H9 (cell line): ENCODE measurements around the gene GPR62. TPM values are rescaled to one million over a fixed set of nuclear protein-coding genes. Genes with fewer than 3 reads are reported as not detected.

ENCODE experiments used
- DNase-seq: peaks from one replicate; pipeline ENCODE4 v3.0.0-alpha.2; 2017
- H2AFZ ChIP-seq: one replicate; pipeline ENCODE4 v1.6.1; 2013; ENCODE audit warnings: mild to moderate bottlenecking, low read length, control low read depth, moderate library complexity
- H2AK5ac ChIP-seq: 2 replicates; pipeline ENCODE4 v1.6.1; 2013; ENCODE audit warnings: low read length, control low read depth, mixed read lengths; ENCODE audit not compliant: insufficient read length
- H2BK120ac ChIP-seq: one replicate; pipeline ENCODE4 v1.6.1; 2013; ENCODE audit warnings: low read depth, mild to moderate bottlenecking, low read length, control low read depth, inconsistent platforms; ENCODE audit not compliant: poor library complexity, severe bottlenecking
- H2BK12ac ChIP-seq: 2 replicates; pipeline ENCODE4 v1.6.1; 2013; ENCODE audit warnings: low read length, control low read depth, mixed read lengths, low read depth; ENCODE audit not compliant: insufficient read length
- H2BK15ac ChIP-seq: 2 replicates; pipeline ENCODE4 v1.6.1; 2013; ENCODE audit warnings: low read depth, low read length, control low read depth
- H2BK20ac ChIP-seq: one replicate; pipeline ENCODE4 v1.6.1; 2013; ENCODE audit warnings: low read depth, mild to moderate bottlenecking, low read length, control low read depth, inconsistent platforms; ENCODE audit not compliant: poor library complexity, severe bottlenecking
- H2BK5ac ChIP-seq: 2 replicates; pipeline ENCODE4 v1.6.1; 2013; ENCODE audit warnings: low read length, control low read depth, mixed read lengths; ENCODE audit not compliant: insufficient read length
- H3K14ac ChIP-seq: 2 replicates; pipeline ENCODE4 v1.6.1; 2013; ENCODE audit warnings: low read length, control low read depth; ENCODE audit not compliant: insufficient read depth
- H3K18ac ChIP-seq: 2 replicates; pipeline ENCODE4 v1.6.1; 2013; ENCODE audit warnings: low read depth, mild to moderate bottlenecking, mixed read lengths, low read length, control low read depth; ENCODE audit not compliant: insufficient read length
- H3K23ac ChIP-seq: 2 replicates; pipeline ENCODE4 v1.6.1; 2013; ENCODE audit warnings: low read length, control low read depth, mixed read lengths, low read depth; ENCODE audit not compliant: insufficient read length
- H3K23me2 ChIP-seq: 2 replicates; pipeline ENCODE4 v1.6.1; 2013; ENCODE audit warnings: low read depth, mild to moderate bottlenecking, mixed read lengths, low read length, control low read depth; ENCODE audit not compliant: insufficient read length, poor library complexity, severe bottlenecking
- H3K27ac ChIP-seq: 2 replicates; pipeline ENCODE4 v1.5.1; 2013; ENCODE audit warnings: low read length, control low read depth, mixed read lengths, low read depth; ENCODE audit not compliant: insufficient read length
- H3K27me3 ChIP-seq: 2 replicates; pipeline ENCODE4 v1.6.1; 2013; ENCODE audit warnings: low read length, control low read depth, inconsistent platforms; ENCODE audit not compliant: insufficient read depth
- H3K4ac ChIP-seq: 2 replicates; pipeline ENCODE4 v1.6.1; 2013; ENCODE audit warnings: low read depth, mild to moderate bottlenecking, control low read depth, inconsistent platforms, low read length, moderate library complexity
- H3K4me1 ChIP-seq: 2 replicates; pipeline ENCODE4 v1.6.1; 2013; ENCODE audit warnings: low read length, control low read depth, inconsistent platforms; ENCODE audit not compliant: insufficient read depth
- H3K4me2 ChIP-seq: 2 replicates; pipeline ENCODE4 v1.6.1; 2013; ENCODE audit warnings: low read length, control low read depth, mixed read lengths; ENCODE audit not compliant: insufficient read length, insufficient read depth
- H3K56ac ChIP-seq: 2 replicates; pipeline ENCODE4 v1.6.1; 2013; ENCODE audit warnings: low read depth, mild to moderate bottlenecking, mixed read lengths, low read length, control low read depth; ENCODE audit not compliant: insufficient read length
- H3K79me1 ChIP-seq: 2 replicates; pipeline ENCODE4 v1.6.1; 2013; ENCODE audit warnings: low read depth, mild to moderate bottlenecking, moderate library complexity, low read length, control low read depth, inconsistent platforms; ENCODE audit not compliant: insufficient read depth, poor library complexity, severe bottlenecking
- H3K79me2 ChIP-seq: 2 replicates; pipeline ENCODE4 v1.6.1; 2013; ENCODE audit warnings: low read length, control low read depth, inconsistent platforms; ENCODE audit not compliant: insufficient read depth
- H3K9ac ChIP-seq: 2 replicates; pipeline ENCODE4 v1.6.1; 2013; ENCODE audit warnings: low read length, control low read depth, mixed read lengths; ENCODE audit not compliant: insufficient read length; ENCODE audit errors: extremely low read depth
- H3K9me3 ChIP-seq: one replicate; pipeline ENCODE4 v1.6.1; 2013; ENCODE audit warnings: low read depth, low read length, inconsistent platforms; ENCODE audit not compliant: control insufficient read depth
- H3T11ph ChIP-seq: one replicate; pipeline ENCODE4 v1.6.1; 2013; ENCODE audit warnings: mild to moderate bottlenecking, low read length, control low read depth, inconsistent platforms
- H4K20me1 ChIP-seq: one replicate; pipeline ENCODE4 v1.6.1; 2013; ENCODE audit not compliant: control insufficient read depth, insufficient read length, insufficient read depth
- H4K5ac ChIP-seq: 2 replicates; pipeline ENCODE4 v1.6.1; 2013; ENCODE audit warnings: low read depth, mild to moderate bottlenecking, mixed read lengths, low read length, control low read depth; ENCODE audit not compliant: insufficient read length
- H4K8ac ChIP-seq: replicated peaks from 2 replicates; pipeline ENCODE4 v1.6.1; 2013; ENCODE audit warnings: low read length, control low read depth, mixed read lengths, low read depth; ENCODE audit not compliant: insufficient read length
- H4K91ac ChIP-seq: 2 replicates; pipeline ENCODE4 v1.6.1; 2013; ENCODE audit warnings: low read depth, mild to moderate bottlenecking, moderate library complexity, mixed read lengths, low read length, control low read depth; ENCODE audit not compliant: insufficient read length
- H3K27ac Mint-ChIP-seq, 3 experiments: 2 replicates in 2 of 3; 3 replicates in 1 of 3; pipeline ENCODE4 v1.8.0; 2020 to 2021; ENCODE audit warnings: mixed read lengths in 3 of 3, mild to moderate bottlenecking in 1 of 3, moderate library complexity in 1 of 3
- H3K27me3 Mint-ChIP-seq: 2 replicates; pipeline ENCODE4 v1.8.0; 2021; ENCODE audit warnings: low read depth, mild to moderate bottlenecking, moderate library complexity, mixed read lengths
- H3K36me3 Mint-ChIP-seq, 3 experiments: 2 replicates in 2 of 3; 3 replicates in 1 of 3; pipeline ENCODE4 v1.8.0; 2020 to 2021; ENCODE audit warnings: low read depth in 3 of 3, mixed read lengths in 3 of 3; ENCODE audit not compliant: insufficient read depth in 1 of 3
- H3K4me1 Mint-ChIP-seq, 2 experiments: 2 replicates each; pipeline ENCODE4 v1.8.0; 2020; ENCODE audit warnings: mixed read lengths in 2 of 2
- H3K4me3 Mint-ChIP-seq, 2 experiments: 2 replicates in 1 of 2; 3 replicates in 1 of 2; pipeline ENCODE4 v1.8.0; 2020 to 2021; ENCODE audit warnings: mild to moderate bottlenecking in 2 of 2, mixed read lengths in 2 of 2, moderate library complexity in 1 of 2
- H3K9me3 Mint-ChIP-seq, 2 experiments: 2 replicates in 1 of 2; 3 replicates in 1 of 2; pipeline ENCODE4 v1.8.0; 2020; ENCODE audit warnings: mild to moderate bottlenecking in 2 of 2, mixed read lengths in 2 of 2, moderate library complexity in 1 of 2
- WGBS: extraction: QIAGEN DNeasy Blood & Tissue Kit; methylation state at CpG from one replicate; pipeline ENCODE4 v1.1.7; 2013; ENCODE audit warnings: missing lambda C conversion rate, low lambda C conversion rate, mixed read lengths; ENCODE audit not compliant: insufficient read length; ENCODE audit errors: extremely low coverage; 5-methylcytosine and 5-hydroxymethylcytosine counted together
- total RNA-seq: library from RNA; stranded (reverse); gene quantifications from 2 replicates; pipeline ENCODE4 v1.2.1, GENCODE V29; 2021
- TF ChIP-seq, protein P1 (sequence below): fragments of 200-600 bp; sonication (generic); conservative IDR thresholded peaks from 3 replicates; pipeline ENCODE4 v1.8.0; 2021; ENCODE audit warnings: antibody characterized with exemption, mild to moderate bottlenecking

GPR62 gene
- total RNA-seq, 1 experiment from 2014 or later, result 0.13 TPM

DNA sequence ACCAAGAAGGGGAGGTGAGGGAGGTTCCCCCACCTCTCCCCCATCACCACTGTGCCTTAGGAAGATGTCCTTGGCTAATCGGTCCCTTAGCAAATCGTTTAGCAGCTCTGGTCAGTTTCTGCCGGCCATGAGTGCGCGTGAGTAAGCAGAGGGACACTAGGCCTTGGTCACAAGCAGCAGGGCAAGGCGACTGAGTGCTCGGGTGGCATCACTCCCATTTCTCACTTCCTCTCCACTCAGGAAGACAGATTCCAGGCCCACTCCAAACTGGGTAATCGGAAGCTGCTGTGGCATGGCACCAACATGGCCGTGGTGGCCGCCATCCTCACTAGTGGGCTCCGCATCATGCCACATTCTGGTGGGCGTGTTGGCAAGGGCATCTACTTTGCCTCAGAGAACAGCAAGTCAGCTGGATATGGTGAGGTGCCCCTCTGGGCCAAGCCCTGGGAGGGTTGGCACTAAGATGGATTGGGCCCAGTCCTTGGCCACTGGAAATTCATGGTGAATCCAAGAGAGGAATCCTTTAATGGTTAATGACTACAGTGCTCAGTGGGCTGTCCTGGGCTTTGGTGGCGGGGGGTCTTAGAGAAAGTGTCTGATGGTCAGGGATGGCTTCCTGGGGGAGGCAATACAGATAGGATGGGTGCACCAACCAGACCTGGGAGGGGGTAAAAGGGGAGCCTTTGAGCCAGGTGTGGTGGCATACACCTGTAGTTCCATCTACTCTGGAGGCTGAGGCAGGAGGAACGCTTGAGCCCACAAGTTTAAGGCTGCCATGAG, 9.1 kb upstream of the GPR62 start:
- Histone ChIP-seq H3K23ac (no peak overlapping the region), H3K9ac (no peak overlapping the region), H3K27ac (no peak overlapping the region), H2BK20ac (no peak overlapping the region), H3K18ac (no peak overlapping the region), H3K14ac (no peak overlapping the region), H2AFZ (no peak overlapping the region), H3K4me2 (no peak overlapping the region), H4K8ac (no peak overlapping the region), H4K20me1 (peaks cover 6% of the 10 kb centered on the region), H2BK5ac (no peak overlapping the region), H2BK15ac (no peak overlapping the region), H2AK5ac (no peak overlapping the region), H4K5ac (no peak overlapping the region), H3K79me2 (peaks cover 1% of the 10 kb centered on the region; the same call in 1 of the 2 replicates), H3K4ac (no peak overlapping the region), H3K79me1 (peaks cover 3% of the 10 kb centered on the region), H3K27me3 (no peaks in the 10 kb centered on the region), H3K56ac (no peak overlapping the region), H3T11ph (no peak overlapping the region), H4K91ac (no peak overlapping the region), H2BK12ac (no peak overlapping the region), H2BK120ac (no peak overlapping the region), H3K4me1 (no peaks in the 10 kb centered on the region), H3K9me3 (no peaks in the 10 kb centered on the region), H3K23me2 (peaks cover 12% of the 10 kb centered on the region)
- Mint-ChIP-seq H3K36me3 (no peaks in the 10 kb centered on the region), H3K4me3 (no peak overlapping the region), H3K4me1 (peaks cover 6 to 7% of the 10 kb centered on the region in 2 experiments; a peak in 3 of 4 replicates), H3K9me3 (no peaks in the 10 kb centered on the region), H3K27ac (no peak overlapping the region), H3K27me3 (peaks cover 83% of the 10 kb centered on the region)
- DNase-seq, result no peak
- no CpG with 5 or more reads among the region's 14 CpGs for WGBS
- TF ChIP-seq, protein P1, sequence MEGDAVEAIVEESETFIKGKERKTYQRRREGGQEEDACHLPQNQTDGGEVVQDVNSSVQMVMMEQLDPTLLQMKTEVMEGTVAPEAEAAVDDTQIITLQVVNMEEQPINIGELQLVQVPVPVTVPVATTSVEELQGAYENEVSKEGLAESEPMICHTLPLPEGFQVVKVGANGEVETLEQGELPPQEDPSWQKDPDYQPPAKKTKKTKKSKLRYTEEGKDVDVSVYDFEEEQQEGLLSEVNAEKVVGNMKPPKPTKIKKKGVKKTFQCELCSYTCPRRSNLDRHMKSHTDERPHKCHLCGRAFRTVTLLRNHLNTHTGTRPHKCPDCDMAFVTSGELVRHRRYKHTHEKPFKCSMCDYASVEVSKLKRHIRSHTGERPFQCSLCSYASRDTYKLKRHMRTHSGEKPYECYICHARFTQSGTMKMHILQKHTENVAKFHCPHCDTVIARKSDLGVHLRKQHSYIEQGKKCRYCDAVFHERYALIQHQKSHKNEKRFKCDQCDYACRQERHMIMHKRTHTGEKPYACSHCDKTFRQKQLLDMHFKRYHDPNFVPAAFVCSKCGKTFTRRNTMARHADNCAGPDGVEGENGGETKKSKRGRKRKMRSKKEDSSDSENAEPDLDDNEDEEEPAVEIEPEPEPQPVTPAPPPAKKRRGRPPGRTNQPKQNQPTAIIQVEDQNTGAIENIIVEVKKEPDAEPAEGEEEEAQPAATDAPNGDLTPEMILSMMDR, result no peak
